Dedifferentiated amniotic fluid mesenchymal stem cell (primary cell): Measurements from ENCODE around the gene PLB1.
A peak's percentile ranks its signal among the peaks of the same experiment; 100 is the strongest.

Experiments used
- DNase-seq: peaks from one replicate; pipeline ENCODE4 v3.0.0-alpha.2; 2016; ENCODE audit errors: extremely low spot score

Gene PLB1

GRCh38 chr2:28590496-28591301 lies 94.8 kb downstream of the PLB1 start:
- no peak for DNase-seq

- no peak for DNase-seq
Measured at GRCh38 chr2:28591711-28592335, 96.0 kb downstream of the PLB1 start.

DNA sequence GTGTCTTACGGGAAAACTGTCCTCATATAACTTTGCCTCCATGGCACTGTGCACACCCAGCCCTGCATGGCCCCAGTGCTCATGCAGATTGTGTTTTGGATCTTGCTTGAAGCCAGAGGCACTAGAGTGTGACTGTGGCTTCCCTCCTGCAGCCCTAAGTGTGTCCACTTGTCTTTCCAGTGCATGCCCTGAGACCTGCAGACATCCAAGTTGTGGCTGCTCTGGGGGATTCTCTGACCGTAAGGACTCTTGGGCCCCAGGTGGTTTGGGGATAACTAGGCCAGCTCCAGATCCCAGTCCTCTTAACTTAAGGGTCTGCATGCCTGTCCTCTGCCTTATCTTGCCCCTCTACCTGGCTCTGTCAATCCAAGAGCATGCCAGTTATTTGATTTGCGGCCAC lies 96.6 kb downstream of the PLB1 start:
- DNase-seq: no peak

GRCh38 chr2:28593160-28593755 lies 97.4 kb downstream of the PLB1 start:
- DNase-seq: no peak

DNA sequence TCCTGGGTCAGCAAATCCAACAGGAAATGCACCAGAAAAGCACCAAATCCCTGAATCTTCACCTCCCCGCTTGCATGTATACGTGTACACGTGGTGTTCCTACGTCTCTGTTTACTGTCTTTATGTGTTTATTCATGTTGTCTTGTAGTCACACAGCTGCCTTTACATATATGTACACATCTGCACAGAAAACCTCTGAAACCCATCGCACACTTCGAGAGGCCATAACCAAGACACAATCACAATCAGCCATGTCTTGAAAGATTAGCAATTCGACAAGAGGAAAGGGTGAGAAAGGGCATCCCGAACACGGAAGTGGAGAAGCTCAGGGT lies 98.1 kb downstream of the PLB1 start:
- no peak for DNase-seq

DNA sequence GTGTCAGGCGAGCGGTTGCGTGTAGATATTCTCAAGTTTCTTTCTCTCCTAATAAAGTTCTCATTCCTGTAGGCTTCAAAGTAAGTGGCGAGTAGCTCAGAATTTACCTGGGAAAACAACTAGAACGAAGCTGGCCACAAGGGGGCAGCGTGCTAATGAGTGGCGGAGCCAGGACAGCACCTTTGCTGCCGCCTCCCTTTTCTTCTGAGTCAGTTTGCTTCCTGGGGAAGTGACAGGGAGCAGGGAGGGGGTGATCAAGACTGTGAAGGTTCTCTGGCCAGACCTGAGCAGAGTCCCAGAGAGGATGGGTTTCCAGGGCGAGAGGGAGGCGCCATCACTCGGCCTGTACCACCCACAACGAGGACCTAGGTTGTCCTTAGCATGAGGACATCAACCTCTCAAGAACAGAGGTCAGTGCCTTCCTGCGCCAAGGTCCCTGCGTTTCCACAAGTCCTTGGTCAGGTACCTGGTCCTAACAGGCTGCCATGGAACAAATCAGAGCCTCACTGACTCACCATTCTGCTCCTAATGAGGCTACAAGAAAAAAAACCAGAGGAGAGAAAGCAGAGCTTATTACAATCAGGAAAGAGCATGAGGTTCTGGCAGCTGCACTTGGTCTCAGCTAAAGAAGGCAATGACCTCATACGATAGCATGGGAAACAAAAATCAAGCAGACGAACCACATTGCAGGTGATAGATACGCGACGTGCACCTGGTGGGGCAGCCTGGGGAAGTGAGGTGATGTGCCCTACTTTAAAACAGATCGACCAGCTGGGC lies 98.7 kb downstream of the PLB1 start:
- DNase-seq: peak; percentile 56

DNA sequence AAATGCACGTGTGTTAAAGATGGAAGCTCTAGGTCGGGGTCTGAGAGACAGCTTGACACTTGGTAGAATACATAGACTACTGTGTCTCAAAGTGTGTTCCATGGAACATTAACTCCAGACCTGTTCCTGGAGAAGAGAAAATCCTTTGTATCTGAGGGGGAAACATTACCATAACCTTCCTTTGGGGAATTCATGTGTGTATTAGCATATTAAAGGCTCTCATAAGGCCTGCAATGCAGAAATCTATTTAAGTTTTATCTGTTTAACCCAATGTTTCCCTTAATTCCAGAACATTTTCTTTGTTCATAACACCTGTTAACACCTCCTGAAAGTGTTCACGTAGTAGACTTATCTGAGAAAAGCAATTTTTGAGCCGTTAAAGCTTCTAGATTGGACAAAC lies 99.5 kb downstream of the PLB1 start:
- no peak for DNase-seq

DNA sequence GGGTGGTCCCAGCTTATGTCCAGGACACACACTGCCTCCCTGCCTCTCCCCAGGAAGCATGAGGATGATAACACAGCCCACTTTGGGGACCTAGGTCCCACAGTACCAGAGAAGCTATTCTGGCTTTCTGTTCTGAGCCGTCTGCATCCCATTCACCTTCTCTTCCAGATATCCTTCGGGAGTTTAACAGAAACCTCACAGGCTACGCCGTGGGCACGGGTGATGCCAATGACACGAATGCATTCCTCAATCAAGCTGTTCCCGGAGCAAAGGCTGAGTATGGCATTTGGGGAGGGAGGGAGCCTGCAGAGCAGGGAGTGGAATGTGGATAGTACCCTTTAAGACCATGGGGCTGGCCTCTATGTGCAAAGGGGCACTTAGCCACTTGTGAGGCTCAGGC lies 102.6 kb downstream of the PLB1 start:
- DNase-seq: no peak

DNA sequence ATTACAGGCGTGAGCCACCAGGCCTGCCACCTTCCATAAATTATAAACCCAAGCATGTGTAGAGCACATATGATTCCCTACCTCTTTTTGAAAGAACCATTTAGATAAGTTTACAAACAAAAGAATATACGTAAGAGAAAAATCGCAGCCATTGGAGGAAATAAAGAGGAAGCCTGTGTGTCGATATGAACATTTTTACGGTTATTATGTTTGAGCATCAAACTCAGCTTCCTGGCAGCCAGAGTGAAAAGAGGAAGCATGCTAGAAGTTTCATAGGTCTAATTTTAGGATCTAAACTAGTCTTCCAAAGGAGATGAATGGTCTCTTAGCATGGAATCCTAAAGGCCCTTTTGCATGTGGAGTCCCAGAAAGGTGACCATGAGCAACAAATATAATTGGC lies 104.3 kb downstream of the PLB1 start:
- no peak for DNase-seq

DNA sequence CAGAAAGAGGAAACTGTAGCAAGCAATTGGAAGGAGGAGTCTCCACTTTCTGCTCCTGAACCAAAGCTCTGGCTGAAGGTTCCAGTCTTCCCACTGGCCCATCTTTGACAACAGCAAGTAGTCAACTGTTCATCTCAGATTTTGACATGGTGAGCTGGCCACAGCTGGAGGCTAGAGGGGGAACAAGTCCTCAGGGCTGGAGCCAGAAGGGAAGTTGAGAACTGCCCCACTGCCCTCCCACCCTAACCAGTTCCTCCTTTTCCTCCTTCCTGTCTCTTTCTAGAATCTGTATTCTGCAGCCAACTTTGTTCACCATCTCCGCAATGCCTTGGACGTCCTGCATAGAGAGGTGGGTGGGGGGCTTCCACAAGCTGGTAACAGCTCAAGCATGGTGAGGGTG lies 105.8 kb downstream of the PLB1 start:
- DNase-seq: no peak

- no peak for DNase-seq
Measured at GRCh38 chr2:28602136-28602660, 106.3 kb downstream of the PLB1 start.

DNA sequence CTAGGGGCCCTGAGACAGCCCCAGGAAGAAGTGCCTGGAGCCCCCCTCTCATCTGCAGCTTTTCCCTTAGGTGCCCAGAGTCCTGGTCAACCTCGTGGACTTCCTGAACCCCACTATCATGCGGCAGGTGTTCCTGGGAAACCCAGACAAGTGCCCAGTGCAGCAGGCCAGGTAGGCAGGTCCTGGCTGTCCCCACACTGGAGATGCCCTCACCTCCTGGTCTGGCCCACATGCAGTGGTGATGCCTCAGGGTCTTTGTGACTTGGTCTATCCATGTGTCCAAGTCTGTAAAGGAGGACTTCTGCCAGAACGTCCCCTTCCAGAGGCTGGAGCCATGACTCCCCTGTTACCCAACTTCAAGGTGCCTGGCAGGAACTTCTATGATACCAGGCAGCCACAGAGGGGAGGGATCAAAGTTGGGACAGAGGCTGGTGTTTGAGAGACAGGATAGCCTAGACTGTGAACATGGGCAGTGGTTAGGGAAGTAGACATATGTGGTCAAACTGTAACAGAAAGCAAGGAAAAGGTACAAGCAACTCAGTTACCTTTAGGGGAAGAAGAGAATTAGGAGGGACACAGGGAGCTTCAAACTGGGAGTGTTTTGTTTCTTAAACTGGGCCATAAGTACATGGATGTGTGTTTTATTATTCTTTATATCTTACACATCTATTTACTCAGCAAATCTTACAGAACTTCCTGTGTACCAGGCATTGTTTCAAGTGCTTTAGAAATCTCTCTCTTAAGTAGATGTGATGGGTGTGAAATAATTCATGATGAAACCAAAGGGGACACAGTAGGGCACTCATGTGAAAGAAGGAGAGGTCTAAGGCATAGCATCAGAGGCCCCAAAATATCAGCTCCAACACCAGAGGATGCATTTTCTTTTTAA lies 107.1 kb downstream of the PLB1 start:
- no peak for DNase-seq

GRCh38 chr2:28603821-28604220 lies 108.0 kb downstream of the PLB1 start:
- DNase-seq: no peak

DNA sequence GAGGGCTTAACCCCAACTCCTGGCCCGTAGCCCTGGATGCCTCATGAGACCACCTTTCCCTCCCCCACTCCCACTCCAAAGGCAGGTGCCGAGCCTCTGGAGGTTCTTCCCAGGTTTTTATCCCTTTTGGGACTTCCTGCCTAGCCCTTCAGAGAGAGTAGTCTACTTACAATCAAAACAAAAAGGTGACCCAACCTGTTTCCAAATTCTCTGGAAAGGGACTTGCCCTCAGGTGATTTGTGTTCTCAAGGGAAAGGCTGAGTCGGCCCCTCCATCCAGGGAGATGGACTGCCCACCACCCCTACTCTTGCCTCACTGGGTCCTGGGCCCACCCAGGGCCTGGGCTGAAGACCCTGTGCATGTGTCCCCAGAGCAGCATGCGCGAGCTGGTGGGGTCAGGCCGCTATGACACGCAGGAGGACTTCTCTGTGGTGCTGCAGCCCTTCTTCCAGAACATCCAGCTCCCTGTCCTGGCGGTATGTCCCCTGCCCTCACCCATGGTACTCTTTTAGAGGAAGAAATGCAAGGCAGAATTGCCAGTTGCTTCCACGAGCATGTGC lies 108.5 kb downstream of the PLB1 start:
- no peak for DNase-seq

DNA sequence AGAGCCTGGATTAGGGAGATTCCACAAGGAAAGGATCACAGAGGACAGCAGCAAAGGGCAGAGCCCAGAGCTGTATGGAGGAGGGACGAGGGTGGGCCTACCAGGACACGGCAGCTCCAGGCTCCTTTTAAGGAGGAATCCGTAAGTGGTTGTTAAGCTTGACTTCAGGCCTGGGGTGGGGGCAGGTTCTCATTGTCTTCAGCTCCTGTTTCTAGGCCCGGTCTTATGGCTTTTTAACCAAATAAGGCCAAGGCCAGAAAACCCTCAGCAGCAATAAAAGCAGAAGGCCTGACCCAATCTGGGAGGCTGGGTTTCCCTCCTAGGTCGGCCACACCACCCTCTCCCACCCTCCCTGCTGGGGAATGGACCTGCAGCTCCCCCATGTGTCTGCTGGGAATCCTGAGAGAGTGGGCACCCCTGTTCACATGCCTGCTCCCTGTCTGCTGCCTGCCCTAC lies 111.2 kb downstream of the PLB1 start:
- no peak for DNase-seq

DNA sequence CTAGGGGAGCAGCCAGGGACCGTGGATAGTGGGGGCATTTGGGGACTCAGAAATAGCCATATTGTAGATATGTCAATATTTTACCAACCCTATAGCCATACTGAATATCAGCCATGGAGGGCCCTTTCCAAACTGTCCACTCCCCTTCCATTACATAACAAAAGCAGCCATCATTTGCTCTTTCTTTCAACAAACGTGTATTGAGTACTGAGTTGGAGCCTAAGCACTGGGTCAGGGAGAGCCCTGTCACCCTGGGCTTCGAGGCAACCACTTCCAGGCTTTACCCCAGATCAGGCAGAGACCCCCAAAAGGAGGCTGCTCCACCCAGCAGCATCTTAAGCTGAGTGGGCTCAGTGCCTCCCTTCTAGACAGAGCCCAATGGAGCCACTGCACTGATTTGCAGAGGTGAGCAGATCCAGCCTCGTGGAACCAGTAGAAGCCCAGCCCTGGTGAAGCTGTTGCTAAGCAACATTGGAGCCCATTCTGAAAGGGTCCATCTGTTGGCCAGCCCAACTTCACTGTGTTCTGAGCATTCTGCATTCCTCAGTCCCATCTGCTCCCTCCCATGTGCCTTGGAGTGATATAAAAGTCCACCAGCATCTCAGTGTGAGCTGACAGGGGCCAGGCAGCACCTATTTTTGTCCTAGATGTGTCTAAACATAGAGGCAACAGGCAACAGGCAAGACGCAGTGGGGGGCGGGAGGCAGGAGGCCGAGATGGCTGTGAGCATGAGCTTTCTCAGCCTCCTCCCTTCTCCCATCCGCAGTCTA lies 112.1 kb downstream of the PLB1 start:
- DNase-seq: no peak

DNA sequence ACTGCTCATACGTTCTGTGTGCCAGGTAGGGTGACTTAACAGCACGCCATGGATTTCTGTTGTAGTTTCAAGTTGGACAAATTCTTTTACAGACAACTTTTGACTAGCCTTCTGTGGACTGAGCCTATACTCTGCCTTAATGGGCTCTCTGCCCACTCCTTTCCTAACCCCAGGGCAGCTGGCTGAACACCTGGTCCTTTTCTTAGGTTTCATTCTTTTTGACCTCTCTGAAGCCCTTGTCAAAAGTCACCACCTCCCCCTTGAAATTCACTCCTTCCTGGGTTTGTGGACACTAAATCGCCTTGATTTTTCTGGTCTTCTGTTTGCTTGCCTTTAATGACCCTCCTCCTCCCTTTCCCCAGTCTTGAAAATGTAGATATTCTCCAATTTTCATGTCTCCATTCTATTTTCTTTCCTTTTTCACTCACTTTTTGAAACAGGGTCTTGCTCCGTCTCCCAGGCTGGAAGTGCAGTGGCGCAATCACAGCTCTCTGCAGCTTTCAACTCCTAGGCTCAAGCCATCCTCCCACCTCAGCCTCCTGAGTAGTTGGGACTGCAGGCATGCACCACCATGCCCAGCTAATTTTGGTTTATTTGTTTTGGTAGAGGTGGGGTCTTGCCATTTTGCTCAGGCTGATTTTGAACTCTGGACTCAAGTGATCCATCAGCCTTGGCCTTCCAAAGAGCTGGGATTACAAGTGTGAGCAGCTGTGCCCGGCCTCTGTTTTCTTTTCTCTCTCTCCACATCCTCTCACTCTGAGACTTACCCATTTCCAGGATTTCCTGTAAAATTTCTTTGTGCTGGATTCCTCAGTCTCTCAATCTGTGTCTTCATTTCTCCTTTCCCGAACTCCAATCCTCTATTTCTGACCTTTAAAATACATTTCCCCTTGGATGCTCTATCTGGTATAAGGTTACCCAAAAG lies 112.9 kb downstream of the PLB1 start:
- DNase-seq: no peak

DNA sequence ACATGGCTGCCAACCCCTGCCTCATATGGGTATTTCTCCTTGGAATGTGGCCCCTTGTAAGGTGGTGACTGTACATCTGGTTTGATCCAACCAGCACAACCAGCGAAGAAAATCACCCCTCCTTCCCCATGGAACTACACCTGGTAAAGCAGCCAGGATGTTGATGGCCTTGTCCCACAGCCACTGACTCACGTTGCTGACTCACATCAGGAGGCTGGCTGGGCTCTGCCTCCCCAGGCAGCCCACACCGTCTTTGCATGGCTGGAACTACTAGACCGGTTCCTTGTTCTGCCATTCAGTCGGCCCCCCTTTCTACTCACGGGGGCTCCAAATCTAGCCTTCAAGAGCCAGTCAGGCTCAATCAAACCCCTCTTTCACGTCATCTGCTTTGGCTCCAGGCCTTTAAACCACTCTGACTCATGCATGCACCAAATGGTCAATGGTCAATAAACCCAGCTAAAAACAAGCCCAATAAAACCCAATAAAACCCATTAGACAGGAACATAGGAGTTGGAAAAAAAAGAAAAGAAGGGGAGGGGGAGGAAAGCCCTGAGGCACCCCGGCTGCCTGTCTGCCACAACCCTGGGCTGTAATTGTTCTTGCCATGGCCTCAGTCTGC lies 114.8 kb downstream of the PLB1 start:
- no peak for DNase-seq
